Endothelial cell of umbilical vein (primary cell): ENCODE data around the gene KARS1. TPM values are rescaled to one million over a fixed set of nuclear protein-coding genes. Genes with fewer than 3 reads are reported as not detected.

Source experiments
- BruUV-seq: library from RNA; stranded (reverse); fragments of 400-500 nt; replicated peaks from 2 replicates; lab custom pipeline; 2021; lab: Mats Ljungman, UMichigan
- CTCF ChIA-PET: fragments of 300-600, 350-600 bp; sonication (Branson Sonifier 250); formaldehyde crosslinking; loops from one replicate; lab custom pipeline; 2021; ENCODE audit warnings: antibody characterized with exemption, inconsistent platforms; lab: Charles Lee
- POLR2A ChIA-PET: fragments of 300-600, 350-600 bp; sonication (Branson Sonifier 250); formaldehyde crosslinking; loops from one replicate; lab custom pipeline; 2021; ENCODE audit warnings: antibody characterized with exemption, inconsistent platforms; lab: Charles Lee
- DNase-seq: peaks from one replicate; pipeline ENCODE4 v3.0.0-alpha.2; 2011; ENCODE audit warnings: low read depth, low spot score
- FAIRE-seq: peaks from 2 replicates; lab custom pipeline; 2011; peaks lifted over from hg19 to GRCh38; lab: Jason Lieb, UNC
- H2AFZ ChIP-seq: 2 replicates; pipeline ENCODE4 v1.6.0; 2012; ENCODE audit warnings: low read depth, low read length, control low read depth, inconsistent platforms
- H3K27ac ChIP-seq: 2 replicates; pipeline ENCODE4 v1.5.1; 2011; ENCODE audit warnings: low read depth, mild to moderate bottlenecking, control low read depth, low read length, moderate library complexity; ENCODE audit not compliant: insufficient read depth
- H3K27me3 ChIP-seq, 2 experiments: 2 replicates each; pipeline versions ENCODE4 v1.6.0 to v1.6.1; 2011; ENCODE audit warnings: low read length in 2 of 2, mixed read lengths in 1 of 2; ENCODE audit not compliant: control insufficient read depth in 2 of 2, insufficient read depth in 2 of 2
- H3K36me3 ChIP-seq, 2 experiments: 2 replicates in 1 of 2; 3 replicates in 1 of 2; pipeline ENCODE4 v1.5.1; 2011; ENCODE audit warnings: low read length in 2 of 2, mild to moderate bottlenecking in 1 of 2, moderate library complexity in 1 of 2; ENCODE audit not compliant: control insufficient read depth in 2 of 2, insufficient read depth in 2 of 2; ENCODE audit errors: extremely low read depth in 1 of 2
- H3K4me1 ChIP-seq: 3 replicates; pipeline ENCODE4 v1.5.1; 2011; ENCODE audit warnings: mild to moderate bottlenecking, low read length; ENCODE audit not compliant: control insufficient read depth, insufficient read depth; ENCODE audit errors: extremely low read depth
- H3K4me2 ChIP-seq: 2 replicates; pipeline ENCODE4 v1.6.1; 2011; ENCODE audit warnings: low read length, control low read depth, mixed read lengths; ENCODE audit not compliant: insufficient read depth
- H3K4me3 ChIP-seq, 3 experiments: fragments of 200-600 bp in 1 of 3; sonication (generic), shearing (Covaris generic) in 1 of 3; replicated peaks in 1 of 3; 2 replicates each; pipeline ENCODE4 v1.5.1; 2011 to 2016; ENCODE audit warnings: control low read depth in 3 of 3, low read length in 3 of 3, mild to moderate bottlenecking in 2 of 3, inconsistent platforms in 1 of 3, low read depth in 1 of 3, moderate library complexity in 1 of 3; ENCODE audit not compliant: insufficient read depth in 1 of 3
- H3K79me2 ChIP-seq: 2 replicates; pipeline ENCODE4 v1.6.0; 2012; ENCODE audit warnings: low read length, inconsistent platforms; ENCODE audit not compliant: control insufficient read depth, insufficient read depth
- H3K9ac ChIP-seq: replicated peaks from 2 replicates; pipeline ENCODE3; 2011; ENCODE audit warnings: low read length, control low read depth; ENCODE audit not compliant: insufficient read depth; ENCODE audit errors: extremely low read depth
- H3K9me1 ChIP-seq: replicated peaks from 3 replicates; pipeline ENCODE4 v1.6.0; 2011; ENCODE audit warnings: mild to moderate bottlenecking, low read length; ENCODE audit not compliant: control insufficient read depth, insufficient read depth; ENCODE audit errors: extremely low read depth
- H3K9me3 ChIP-seq: replicated peaks from 2 replicates; pipeline ENCODE4 v1.5.1; 2012; ENCODE audit warnings: low read length, inconsistent platforms; ENCODE audit not compliant: control insufficient read depth, insufficient read depth
- H4K20me1 ChIP-seq: replicated peaks from 2 replicates; pipeline ENCODE3; 2011; ENCODE audit warnings: mild to moderate bottlenecking, low read length; ENCODE audit not compliant: control insufficient read depth, insufficient read depth; ENCODE audit errors: extremely low read depth
- EZH2 ChIP-seq: IDR thresholded peaks from 2 replicates; pipeline ENCODE4 v1.6.1; 2012; ENCODE audit warnings: borderline replicate concordance, low read depth, mild to moderate bottlenecking, moderate library complexity, low read length, inconsistent platforms; ENCODE audit not compliant: severe bottlenecking
- FOS ChIP-seq: IDR thresholded peaks from 2 replicates; pipeline ENCODE4 v1.6.1; 2011; ENCODE audit warnings: mild to moderate bottlenecking, low read length, moderate library complexity, borderline replicate concordance; ENCODE audit not compliant: insufficient read depth
- GATA2 ChIP-seq: IDR thresholded peaks from 2 replicates; pipeline ENCODE4 v1.7.0; 2011; ENCODE audit warnings: low read depth, mild to moderate bottlenecking, moderate library complexity, mixed read lengths, low read length; ENCODE audit not compliant: insufficient read length, insufficient read depth
- JUN ChIP-seq: IDR thresholded peaks from 2 replicates; pipeline ENCODE4 v1.6.1; 2011; ENCODE audit warnings: borderline replicate concordance, low read depth; ENCODE audit not compliant: insufficient read length, insufficient read depth
- MYC ChIP-seq: IDR thresholded peaks from one replicate; pipeline ENCODE4 v1.6.1; 2011; ENCODE audit warnings: mild to moderate bottlenecking, low read depth, low read length
- POLR2A ChIP-seq: IDR thresholded peaks from 2 replicates; pipeline ENCODE4 v1.6.1; 2012; ENCODE audit warnings: low read depth, mild to moderate bottlenecking, control low read depth, low read length
- POLR2AphosphoS5 ChIP-seq: IDR thresholded peaks from 2 replicates; pipeline ENCODE4 v1.6.1; 2012; ENCODE audit warnings: low read depth, mild to moderate bottlenecking, control low read depth, low read length, moderate library complexity; ENCODE audit not compliant: insufficient read depth
- dilution Hi-C: fragments of 300-500 bp; cut with MboI; formaldehyde crosslinking; loops from one replicate; pipeline ENCODE4 v1.15.0; 2019; ENCODE audit warnings: low sequenced_read_pairs; ENCODE audit not compliant: extremely low pct_ligation_motif_present
- intact Hi-C: fragments of 100-400 bp; cut with micrococcal nuclease; formaldehyde crosslinking; loops from one replicate; pipeline ENCODE4 v1.10.0; 2022
- polyA plus RNA-seq, 4 experiments: library from polyadenylated mRNA; depleted of rRNA in 3 of 4; stranded (reverse) in 3 of 4; unstranded in 1 of 4; fragments of >200 nt; gene quantifications; 2 replicates each; pipeline versions ENCODE4 v1.2.1 to v1.2.3, GENCODE V29; 2011 to 2012; ENCODE audit warnings: missing spikeins in 1 of 4
- total RNA-seq: library from RNA; stranded (reverse); gene quantifications from 2 replicates; pipeline ENCODE4 v1.2.3, GENCODE V29; 2021
- TF ChIP-seq, protein P1 (sequence below), 2 donors: IDR thresholded peaks; 1 replicate in 1 of 2; 2 replicates in 1 of 2; pipeline ENCODE4 v1.5.1; 2011; ENCODE audit warnings: low read length in 2 of 2, mild to moderate bottlenecking in 2 of 2, moderate library complexity in 2 of 2, control low read depth in 1 of 2, inconsistent platforms in 1 of 2, low read depth in 1 of 2; ENCODE audit not compliant: insufficient read depth in 1 of 2; ENCODE audit errors: extremely low read depth in 1 of 2
- TF ChIP-seq, protein P2 (sequence below): IDR thresholded peaks from 2 replicates; pipeline ENCODE4 v1.6.1; 2011; ENCODE audit not compliant: insufficient read depth, insufficient read length

Gene KARS1
- total and polyA plus RNA-seq, 2 donors (not counting 3 experiments of a cell fraction or from before 2014, with no cell fraction given) = 83.3 to 146 TPM

DNA sequence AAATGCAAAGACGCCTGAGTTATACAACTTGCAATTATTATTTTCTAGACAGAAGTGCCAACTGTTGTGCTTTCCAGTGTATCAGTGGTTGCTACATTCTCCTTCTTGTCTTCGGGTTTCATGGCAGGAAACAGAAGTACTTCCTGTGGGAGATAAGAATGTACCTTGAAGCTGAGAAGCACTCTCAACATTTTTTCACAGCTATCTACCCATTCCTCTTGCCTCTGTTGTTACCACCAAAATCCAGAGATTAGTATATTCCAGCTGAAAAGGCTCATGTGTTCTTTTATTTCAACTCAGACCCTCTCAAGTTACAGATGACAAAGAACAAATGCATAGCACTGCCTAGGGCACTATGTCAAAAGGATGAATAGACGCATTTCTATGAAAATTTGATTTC, 19.6 kb downstream of the KARS1 start:
- Histone ChIP-seq H3K9ac (no peak overlapping the region), H3K9me3 (no peaks in the 10 kb centered on the region), H3K27ac (peak overlapping the region; percentile 48), H3K36me3 (peaks cover 29 to 34% of the 10 kb centered on the region in 2 experiments), H3K79me2 (no peaks in the 10 kb centered on the region), H3K27me3 (no peaks in the 10 kb centered on the region), H3K4me2 (peak overlapping the region; percentile 70), H3K4me3 (no peak overlapping the region), H2AFZ (no peak overlapping the region), H4K20me1 (no peaks in the 10 kb centered on the region), H3K9me1 (no peaks in the 10 kb centered on the region), H3K4me1 (peaks cover 23% of the 10 kb centered on the region)
- POLR2A ChIA-PET = interaction anchor here (1.0 kb wide), 1 partner anchor 20 kb away, joined by 4 read pairs; the partner anchor contains the start of genes KARS1 and TERF2IP
- intact Hi-C loops = loop anchor here (1.0 kb wide), 1 partner anchor 19 kb away; the partner anchor contains the start of genes KARS1 and TERF2IP
- FAIRE-seq (peak; percentile 96), DNase-seq (peak; percentile 54)
- TF ChIP-seq, protein P1, sequence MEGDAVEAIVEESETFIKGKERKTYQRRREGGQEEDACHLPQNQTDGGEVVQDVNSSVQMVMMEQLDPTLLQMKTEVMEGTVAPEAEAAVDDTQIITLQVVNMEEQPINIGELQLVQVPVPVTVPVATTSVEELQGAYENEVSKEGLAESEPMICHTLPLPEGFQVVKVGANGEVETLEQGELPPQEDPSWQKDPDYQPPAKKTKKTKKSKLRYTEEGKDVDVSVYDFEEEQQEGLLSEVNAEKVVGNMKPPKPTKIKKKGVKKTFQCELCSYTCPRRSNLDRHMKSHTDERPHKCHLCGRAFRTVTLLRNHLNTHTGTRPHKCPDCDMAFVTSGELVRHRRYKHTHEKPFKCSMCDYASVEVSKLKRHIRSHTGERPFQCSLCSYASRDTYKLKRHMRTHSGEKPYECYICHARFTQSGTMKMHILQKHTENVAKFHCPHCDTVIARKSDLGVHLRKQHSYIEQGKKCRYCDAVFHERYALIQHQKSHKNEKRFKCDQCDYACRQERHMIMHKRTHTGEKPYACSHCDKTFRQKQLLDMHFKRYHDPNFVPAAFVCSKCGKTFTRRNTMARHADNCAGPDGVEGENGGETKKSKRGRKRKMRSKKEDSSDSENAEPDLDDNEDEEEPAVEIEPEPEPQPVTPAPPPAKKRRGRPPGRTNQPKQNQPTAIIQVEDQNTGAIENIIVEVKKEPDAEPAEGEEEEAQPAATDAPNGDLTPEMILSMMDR (IDR thresholded peaks at IDR 0.05; ENCODE audit: extremely low read depth in 1 of 2, insufficient read depth in 1 of 2, low read depth in 1 of 2, low read length in 2 of 2) = no peak
- peak; percentile 35 for TF ChIP-seq GATA2
- dilution Hi-C loops = no loop called here
- CTCF ChIA-PET = interaction anchor here (1.0 kb wide), 1 partner anchor 13 kb away, joined by 3 read pairs; no protein-coding TSS in a partner anchor
- BruUV-seq = no TSS peak

DNA sequence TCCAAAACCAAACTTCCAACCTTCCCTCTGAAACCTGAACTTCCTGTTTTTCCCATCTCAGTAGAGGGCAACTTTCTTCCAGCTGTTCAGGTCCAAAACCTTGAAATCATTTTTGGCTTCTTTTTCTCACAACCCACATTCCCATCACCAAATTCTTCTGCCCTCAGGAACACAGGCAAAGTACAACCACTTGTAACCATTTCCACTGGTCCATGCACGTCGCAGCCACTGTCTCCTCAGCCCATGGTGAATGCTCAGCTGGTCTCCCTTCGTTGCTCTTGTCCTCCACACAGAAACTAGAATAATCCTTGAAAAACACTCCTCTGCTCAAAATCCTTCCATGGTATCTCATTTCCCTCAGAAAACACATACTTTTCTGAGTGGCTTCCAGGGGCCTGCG, 20.7 kb downstream of the KARS1 start:
- DNase-seq (no peak), FAIRE-seq (no peak)
- no peak overlapping the region for H3K9ac ChIP-seq
- ChIA-PET CTCF (no interaction called here), POLR2A (no interaction called here)
- H4K20me1 ChIP-seq = no peaks in the 10 kb centered on the region
- TF ChIP-seq MYC (no peak), POLR2A (no peak), EZH2 (no peak), FOS (no peak), JUN (no peak), POLR2AphosphoS5 (no peak), GATA2 (no peak)
- TF ChIP-seq, protein P1 (IDR thresholded peaks at IDR 0.05; ENCODE audit: extremely low read depth in 1 of 2, insufficient read depth in 1 of 2, low read depth in 1 of 2, low read length in 2 of 2) = no peak
- TF ChIP-seq, protein P2, sequence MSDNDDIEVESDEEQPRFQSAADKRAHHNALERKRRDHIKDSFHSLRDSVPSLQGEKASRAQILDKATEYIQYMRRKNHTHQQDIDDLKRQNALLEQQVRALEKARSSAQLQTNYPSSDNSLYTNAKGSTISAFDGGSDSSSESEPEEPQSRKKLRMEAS = no peak
- no peak overlapping the region for H3K4me2 ChIP-seq
- H3K4me1 ChIP-seq = peaks cover 30% of the 10 kb centered on the region
- dilution Hi-C loops = no loop called here
- intact Hi-C loops = no loop called here
- H3K27ac ChIP-seq = no peak overlapping the region
- peaks cover 9% of the 10 kb centered on the region for H3K79me2 ChIP-seq
- H3K9me3 ChIP-seq = no peaks in the 10 kb centered on the region
- H3K27me3 ChIP-seq = no peaks in the 10 kb centered on the region
- H2AFZ ChIP-seq = no peak overlapping the region
- H3K4me3 ChIP-seq = no peak overlapping the region
- H3K9me1 ChIP-seq = no peaks in the 10 kb centered on the region
- BruUV-seq = no TSS peak
- H3K36me3 ChIP-seq = peaks cover 26 to 28% of the 10 kb centered on the region in 2 experiments
